H7 (cell line): ENCODE results near the gene NT5DC4. TPM values are rescaled to one million over a fixed set of nuclear protein-coding genes. Genes with fewer than 3 reads are reported as not detected.
"Not testable (repeated sequence)": the region's sequence is repeated elsewhere in the genome, so short reads cannot be mapped to it uniquely, and the experiment has no call there.

Experiments
- DNase-seq: peaks from one replicate; pipeline ENCODE4 v3.0.0; 2012
- H3K27me3 ChIP-seq: 2 replicates; pipeline ENCODE4 v1.6.0; 2011; ENCODE audit warnings: mild to moderate bottlenecking, low read length; ENCODE audit not compliant: control insufficient read depth, insufficient read depth
- H3K36me3 ChIP-seq: replicated peaks from 2 replicates; pipeline ENCODE4 v1.5.1; 2011; ENCODE audit warnings: low read length; ENCODE audit not compliant: control insufficient read depth, insufficient read depth
- H3K4me3 ChIP-seq: 2 replicates; pipeline ENCODE4 v1.5.1; 2011; ENCODE audit warnings: low read depth, mild to moderate bottlenecking, control low read depth, low read length, moderate library complexity; ENCODE audit not compliant: insufficient read depth
- total RNA-seq: library from RNA; depleted of rRNA; stranded (reverse); fragments of >200 nt; shearing (Covaris generic); gene quantifications from 2 replicates; pipeline ENCODE4 v1.2.3, GENCODE V29; 2014

NT5DC4 gene
- total RNA-seq, 1 experiment from 2014 or later = not detected

GRCh38 chr2:112712465-112712864 lies 8.4 kb upstream of the NT5DC4 start:
- H3K4me3 ChIP-seq = no peak overlapping the region
- DNase-seq = peak; percentile 10
- H3K36me3 ChIP-seq = no peaks in the 10 kb centered on the region
- no peaks in the 10 kb centered on the region for H3K27me3 ChIP-seq

- Histone ChIP-seq H3K4me3 (no peak overlapping the region), H3K27me3 (no peaks in the 10 kb centered on the region), H3K36me3 (no peaks in the 10 kb centered on the region)
- DNase-seq = no peak
These were observed 7.8 kb upstream of the NT5DC4 start for GRCh38 chr2:112712903-112713584.

- H3K4me3 ChIP-seq = no peak overlapping the region
- no peaks in the 10 kb centered on the region for H3K36me3 ChIP-seq
- DNase-seq = no peak
- H3K27me3 ChIP-seq = no peaks in the 10 kb centered on the region
These were observed 7.3 kb upstream of the NT5DC4 start for GRCh38 chr2:112713585-112713925.

- Histone ChIP-seq H3K36me3 (no peaks in the 10 kb centered on the region), H3K27me3 (no peaks in the 10 kb centered on the region), H3K4me3 (no peak overlapping the region)
- no peak for DNase-seq
These were observed 6.9 kb upstream of the NT5DC4 start for GRCh38 chr2:112713926-112714325.

- no peak for DNase-seq
- Histone ChIP-seq H3K27me3 (no peaks in the 10 kb centered on the region), H3K36me3 (no peaks in the 10 kb centered on the region), H3K4me3 (no peak overlapping the region)
These were observed 6.5 kb upstream of the NT5DC4 start for GRCh38 chr2:112714331-112714730.

- H3K4me3 ChIP-seq = no peak overlapping the region
- DNase-seq = no peak
- H3K36me3 ChIP-seq = no peaks in the 10 kb centered on the region
- no peaks in the 10 kb centered on the region for H3K27me3 ChIP-seq
These were observed 5.8 kb upstream of the NT5DC4 start for GRCh38 chr2:112714836-112715631.

- not testable (repeated sequence) for H3K36me3 ChIP-seq, H3K27me3 ChIP-seq
These were observed 4.7 kb upstream of the NT5DC4 start for GRCh38 chr2:112716094-112716493.

DNA sequence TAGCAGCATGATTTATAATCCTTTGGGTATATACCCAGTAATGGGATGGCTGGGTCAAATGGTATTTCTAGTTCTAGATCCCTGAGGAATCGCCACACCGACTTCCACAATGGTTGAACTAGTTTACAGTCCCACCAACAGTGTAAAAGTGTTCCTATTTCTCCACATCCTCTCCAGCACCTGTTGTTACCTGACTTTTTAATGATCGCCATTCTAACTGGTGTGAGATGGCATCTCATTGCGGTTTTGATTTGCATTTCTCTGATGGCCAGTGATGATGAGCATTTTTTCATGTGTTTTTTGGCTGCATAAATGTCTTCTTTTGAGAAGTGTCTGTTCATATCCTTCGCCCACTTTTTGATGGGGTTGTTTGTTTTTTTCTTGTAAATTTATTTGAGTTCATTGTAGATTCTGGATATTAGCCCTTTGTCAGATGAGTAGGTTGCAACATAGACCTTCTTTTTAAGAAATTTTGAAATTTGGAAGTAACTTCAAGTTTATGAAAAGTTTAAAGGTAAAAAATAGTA lies 3.9 kb upstream of the NT5DC4 start:
- DNase-seq, H3K36me3 ChIP-seq, H3K4me3 ChIP-seq, H3K27me3 ChIP-seq: not testable (repeated sequence)

More at GRCh38 chr2:112716094-112716493, 4.7 kb upstream of the NT5DC4 start:
- not testable (repeated sequence) for H3K4me3 ChIP-seq, DNase-seq

GRCh38 chr2:112718863-112719370 lies 1.9 kb upstream of the NT5DC4 start:
- H3K4me3 ChIP-seq = no peak overlapping the region
- no peaks in the 10 kb centered on the region for H3K27me3 ChIP-seq
- DNase-seq = no peak
- no peaks in the 10 kb centered on the region for H3K36me3 ChIP-seq

DNA sequence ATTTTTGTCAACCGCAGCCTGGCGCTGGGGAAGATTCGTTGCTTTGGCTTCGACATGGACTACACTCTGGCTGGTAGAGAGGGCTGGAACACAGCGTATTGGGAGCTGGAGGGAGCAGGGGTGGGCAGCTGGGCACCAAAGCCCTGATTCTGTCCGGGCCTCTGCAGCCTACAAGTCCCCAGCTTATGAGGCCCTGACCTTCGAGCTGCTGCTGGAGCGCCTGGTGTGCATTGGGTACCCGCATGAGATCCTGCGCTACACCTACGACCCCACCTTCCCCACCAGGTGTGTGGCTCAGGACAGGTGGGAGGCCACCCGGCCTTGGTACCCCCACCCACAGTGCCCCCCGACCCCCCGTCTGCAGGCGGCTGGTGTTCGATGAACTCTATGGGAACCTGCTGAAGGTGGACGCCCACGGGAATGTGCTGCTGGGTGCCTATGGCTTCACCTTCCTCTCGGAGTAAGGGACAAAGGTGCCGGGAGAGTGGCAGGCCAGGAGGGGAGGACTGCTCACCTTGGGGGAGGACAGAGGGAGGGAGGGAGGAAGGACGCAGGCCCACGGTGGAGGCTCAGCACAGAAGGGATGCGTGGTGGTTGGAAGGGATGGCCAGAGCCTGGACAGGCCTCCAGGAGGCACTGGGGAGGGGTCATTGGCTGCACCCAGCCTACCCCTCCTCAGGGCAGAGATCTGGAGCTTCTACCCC lies 1.2 kb downstream of the NT5DC4 start:
- no peaks in the 10 kb centered on the region for H3K27me3 ChIP-seq
- peak; percentile 39 for DNase-seq
- H3K36me3 ChIP-seq = no peaks in the 10 kb centered on the region
- H3K4me3 ChIP-seq = no peak overlapping the region

DNA sequence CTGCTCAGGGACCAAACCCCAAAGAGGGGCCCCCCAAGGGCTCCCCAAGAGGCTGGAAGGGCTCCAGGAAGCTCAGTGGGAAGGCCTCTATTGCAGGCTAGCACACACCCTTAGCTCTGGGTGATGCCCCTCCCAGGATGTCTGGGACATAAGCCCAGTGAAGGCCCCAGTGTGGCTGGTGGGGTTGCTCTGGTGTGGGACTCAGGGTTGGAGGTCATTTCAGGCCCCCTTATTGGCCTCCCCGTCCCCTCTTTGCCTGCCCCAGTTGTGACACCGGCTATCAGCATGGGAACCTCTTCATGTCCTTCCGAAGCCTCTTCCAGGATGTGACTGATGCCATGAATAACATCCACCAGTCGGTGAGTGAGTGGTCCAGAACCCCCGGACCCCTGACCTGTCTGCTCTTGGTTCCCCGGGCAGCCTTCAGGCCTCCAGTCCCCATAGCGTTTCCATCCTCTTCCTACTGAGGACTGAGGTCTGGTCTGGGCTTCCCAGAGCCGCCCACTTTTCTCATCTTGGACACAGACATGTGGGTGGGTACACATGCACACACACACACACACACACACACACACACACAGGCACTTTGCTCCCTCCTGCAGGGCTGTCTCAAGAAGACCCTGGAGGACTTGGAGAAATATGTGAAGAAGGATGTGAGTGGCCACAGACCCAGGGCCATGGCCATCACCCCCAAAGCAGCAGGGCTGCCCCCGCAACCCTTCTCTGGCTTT lies 2.2 kb downstream of the NT5DC4 start:
- Histone ChIP-seq H3K4me3 (no peak overlapping the region), H3K36me3 (no peaks in the 10 kb centered on the region), H3K27me3 (no peaks in the 10 kb centered on the region)
- DNase-seq = peak; percentile 40

- Histone ChIP-seq H3K36me3 (no peaks in the 10 kb centered on the region), H3K27me3 (no peaks in the 10 kb centered on the region), H3K4me3 (no peak overlapping the region)
- DNase-seq = no peak
These were observed 2.7 kb downstream of the NT5DC4 start for GRCh38 chr2:112723547-112723940.

DNA sequence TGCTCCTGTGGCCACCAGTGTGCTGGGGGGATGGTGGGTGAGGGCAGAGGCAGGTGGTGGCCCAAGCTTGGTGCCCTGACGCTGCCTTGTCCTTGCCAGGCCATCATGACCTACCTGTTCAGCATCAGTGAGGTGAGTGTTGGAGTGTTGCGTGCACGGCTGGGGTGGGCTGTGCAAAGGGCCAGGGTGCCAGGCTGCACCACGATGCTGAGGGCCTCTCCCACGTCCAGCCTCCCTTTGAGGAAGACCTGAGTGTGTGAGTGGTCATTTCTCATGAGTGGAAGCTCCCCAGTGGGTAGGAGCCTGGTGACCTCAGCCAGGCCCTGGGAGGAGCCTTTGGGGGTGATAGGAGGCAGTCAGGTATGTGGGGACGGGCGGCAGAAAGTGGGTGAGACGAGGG lies 3.2 kb downstream of the NT5DC4 start:
- Histone ChIP-seq H3K4me3 (no peak overlapping the region), H3K27me3 (no peaks in the 10 kb centered on the region), H3K36me3 (no peaks in the 10 kb centered on the region)
- DNase-seq = no peak
